ENCODE measurements around the gene MAPK8IP3.

Gene MAPK8IP3

GRCh38 chr16:1740234-1740633, 34.2 kb downstream of the MAPK8IP3 start:
- no peak for DNase-seq (ENCODE audit: low spot score)

GRCh38 chr16:1740781-1741490, 34.9 kb downstream of the MAPK8IP3 start:
- no peak for DNase-seq (ENCODE audit: low spot score)

GRCh38 chr16:1741553-1742165, 35.7 kb downstream of the MAPK8IP3 start:
- no peak for DNase-seq (ENCODE audit: low spot score)

GRCh38 chr16:1743376-1744337, 37.7 kb downstream of the MAPK8IP3 start:
- DNase-seq (ENCODE audit: low spot score): no peak

- DNase-seq (ENCODE audit: low spot score): no peak
These were observed 38.4 kb downstream of the MAPK8IP3 start for GRCh38 chr16:1744338-1744840.

- peak; percentile 88 for DNase-seq (ENCODE audit: low spot score)
These were observed 39.3 kb downstream of the MAPK8IP3 start for GRCh38 chr16:1745181-1745899.

GRCh38 chr16:1745900-1746692, 40.1 kb downstream of the MAPK8IP3 start:
- no peak for DNase-seq (ENCODE audit: low spot score)

- no peak for DNase-seq (ENCODE audit: low spot score)
These were observed 40.7 kb downstream of the MAPK8IP3 start for GRCh38 chr16:1746693-1747195.

GRCh38 chr16:1747934-1748333, 41.9 kb downstream of the MAPK8IP3 start:
- no peak for DNase-seq (ENCODE audit: low spot score)

GRCh38 chr16:1749152-1750117, 43.4 kb downstream of the MAPK8IP3 start:
- DNase-seq (ENCODE audit: low spot score): no peak

- DNase-seq (ENCODE audit: low spot score): no peak
These were observed 46.0 kb downstream of the MAPK8IP3 start for GRCh38 chr16:1751946-1752345.

GRCh38 chr16:1752853-1753252, 46.9 kb downstream of the MAPK8IP3 start:
- no peak for DNase-seq (ENCODE audit: low spot score)

- DNase-seq (ENCODE audit: low spot score): no peak
These were observed 48.2 kb downstream of the MAPK8IP3 start for GRCh38 chr16:1754204-1754603.

GRCh38 chr16:1757714-1758461, 51.9 kb downstream of the MAPK8IP3 start:
- DNase-seq (ENCODE audit: low spot score): no peak

- no peak for DNase-seq (ENCODE audit: low spot score)
These were observed 52.9 kb downstream of the MAPK8IP3 start for GRCh38 chr16:1758923-1759322.

GRCh38 chr16:1759511-1759910, 53.5 kb downstream of the MAPK8IP3 start:
- DNase-seq (ENCODE audit: low spot score): no peak

GRCh38 chr16:1760911-1761310, 54.9 kb downstream of the MAPK8IP3 start:
- DNase-seq (ENCODE audit: low spot score): no peak

GRCh38 chr16:1761751-1762150, 55.8 kb downstream of the MAPK8IP3 start:
- no peak for DNase-seq (ENCODE audit: low spot score)
